GM23338 (cell line): ENCODE measurements around the gene SPECC1. TPM values are rescaled to one million over a fixed set of nuclear protein-coding genes. Genes with fewer than 3 reads are reported as not detected.

Experiments
- ATAC-seq: fragments of 200-7000 bp; cut with Tn5 transposase; 3 replicates; pipeline ENCODE4 v1.9.1; 2020
- DNase-seq: peaks from one replicate; pipeline ENCODE4 v3.0.0-alpha.2; 2015; ENCODE audit warnings: low spot score
- H2AFZ ChIP-seq: fragments of 200-600 bp; sonication (generic); 2 replicates; pipeline ENCODE4 v1.8.0; 2016; ENCODE audit warnings: antibody characterized with exemption, mild to moderate bottlenecking, moderate library complexity
- H3F3A ChIP-seq: fragments of 200-600 bp; sonication (generic); replicated peaks from 2 replicates; pipeline ENCODE4 v1.8.0; 2017; ENCODE audit warnings: antibody characterized with exemption, mixed run types, low read depth
- H3K27ac ChIP-seq: fragments of 200-600 bp; sonication (generic); 2 replicates; pipeline ENCODE4 v1.6.1; 2016; ENCODE audit warnings: low read depth
- H3K27me3 ChIP-seq: fragments of 200-600 bp; sonication (generic); 2 replicates; pipeline ENCODE4 v1.8.0; 2016; ENCODE audit warnings: mild to moderate bottlenecking, mixed run types, moderate library complexity; ENCODE audit not compliant: insufficient read depth
- H3K36me3 ChIP-seq: fragments of 200-600 bp; sonication (generic); 2 replicates; pipeline ENCODE4 v1.8.0; 2016; ENCODE audit warnings: mild to moderate bottlenecking; ENCODE audit not compliant: insufficient read depth
- H3K4me1 ChIP-seq: fragments of 200-600 bp; sonication (generic); 2 replicates; pipeline ENCODE4 v1.8.0; 2016; ENCODE audit warnings: mild to moderate bottlenecking, moderate library complexity; ENCODE audit not compliant: insufficient read depth
- H3K4me2 ChIP-seq: fragments of 200-600 bp; sonication (generic); 2 replicates; pipeline ENCODE4 v1.7.1; 2017; ENCODE audit warnings: mixed run types
- H3K4me3 ChIP-seq: fragments of 200-600 bp; sonication (generic); 2 replicates; pipeline ENCODE4 v1.6.1; 2016; ENCODE audit warnings: mixed run types
- H3K79me2 ChIP-seq: fragments of 200-600 bp; sonication (generic); replicated peaks from 2 replicates; pipeline ENCODE4 v1.8.0; 2017; ENCODE audit warnings: mild to moderate bottlenecking; ENCODE audit not compliant: insufficient read depth
- H3K9me2 ChIP-seq: fragments of 200-600 bp; sonication (generic); 2 replicates; pipeline ENCODE4 v1.8.0; 2017; ENCODE audit not compliant: insufficient read depth
- H4K20me1 ChIP-seq: fragments of 200-600 bp; sonication (generic); replicated peaks from 2 replicates; pipeline ENCODE4 v1.8.0; 2017; ENCODE audit warnings: mild to moderate bottlenecking; ENCODE audit not compliant: insufficient read depth
- H3K27ac Mint-ChIP-seq: 2 replicates; pipeline ENCODE4 v1.8.0; 2020; ENCODE audit warnings: inconsistent platforms, mild to moderate bottlenecking, moderate library complexity, mixed read lengths
- H3K27me3 Mint-ChIP-seq: 3 replicates; pipeline ENCODE4 v1.8.0; 2022; ENCODE audit warnings: low read depth, mild to moderate bottlenecking, moderate library complexity, mixed read lengths, inconsistent platforms; ENCODE audit not compliant: insufficient read depth, poor library complexity
- H3K36me3 Mint-ChIP-seq: 3 replicates; pipeline ENCODE4 v1.8.0; 2021; ENCODE audit warnings: low read depth, mild to moderate bottlenecking, inconsistent platforms, moderate library complexity, mixed read lengths
- H3K4me1 Mint-ChIP-seq: 3 replicates; pipeline ENCODE4 v1.8.0; 2020; ENCODE audit warnings: mild to moderate bottlenecking, inconsistent platforms, mixed read lengths
- H3K4me3 Mint-ChIP-seq: 3 replicates; pipeline ENCODE4 v1.8.0; 2021; ENCODE audit warnings: moderate library complexity, mild to moderate bottlenecking, inconsistent platforms, mixed read lengths
- H3K9me3 Mint-ChIP-seq: 3 replicates; pipeline ENCODE4 v1.8.0; 2020; ENCODE audit warnings: moderate library complexity, mild to moderate bottlenecking, inconsistent platforms, mixed read lengths
- CTCF ChIP-seq, 2 experiments: fragments of 200-600 bp in 1 of 2; sonication (generic) in 1 of 2; conservative IDR thresholded peaks; 2 replicates each; pipeline versions ENCODE4 v1.5.1 to v1.6.1; 2016 to 2017; ENCODE audit warnings: antibody characterized with exemption in 2 of 2, low read depth in 2 of 2, mild to moderate bottlenecking in 2 of 2, moderate library complexity in 1 of 2
- ETS1 ChIP-seq: IDR thresholded peaks from 2 replicates; pipeline ENCODE4 v1.6.1; 2016; ENCODE audit warnings: antibody characterized with exemption
- EZH2 ChIP-seq: fragments of 200-600 bp; sonication (generic); IDR thresholded peaks from one replicate; pipeline ENCODE4 v1.8.0; 2017; ENCODE audit warnings: antibody characterized with exemption, mild to moderate bottlenecking, low read depth; ENCODE audit not compliant: unreplicated experiment
- JUNB ChIP-seq: IDR thresholded peaks from one replicate; pipeline ENCODE4 v1.6.1; 2016; ENCODE audit warnings: antibody characterized with exemption; ENCODE audit not compliant: unreplicated experiment
- REST ChIP-seq: IDR thresholded peaks from one replicate; pipeline ENCODE4 v1.6.1; 2018; ENCODE audit warnings: antibody characterized with exemption; ENCODE audit not compliant: unreplicated experiment
- ZNF114 ChIP-seq: fragments of 250-450 bp; sonication (Bioruptor Pico); IDR thresholded peaks from 2 replicates; pipeline ENCODE4 v1.5.0; 2020; ENCODE audit warnings: mild to moderate bottlenecking, moderate library complexity
- polyA plus RNA-seq: library from polyadenylated mRNA; unstranded; fragments of >200 nt; fragmentation: Nextera tagmentation; extraction: Ambion mirVana; gene quantifications from 2 replicates; pipeline ENCODE4 v1.2.1, GENCODE V29; 2016
- total RNA-seq: library from RNA; depleted of rRNA; stranded (reverse); fragments of >200 nt; shearing (Covaris generic); gene quantifications from 2 replicates; pipeline ENCODE4 v1.2.3, GENCODE V29; 2014

SPECC1 gene
- total and polyA plus RNA-seq, 2 experiments from 2014 or later = 42.6 to 101 TPM

- Histone ChIP-seq H3K27ac (no peak overlapping the region), H4K20me1 (no peaks in the 10 kb centered on the region; the same call in 1 of the 2 replicates), H3K4me3 (no peak overlapping the region), H3K4me2 (no peak overlapping the region), H3K36me3 (peaks cover 23% of the 10 kb centered on the region), H3F3A (no peaks in the 10 kb centered on the region), H2AFZ (no peak overlapping the region), H3K9me2 (no peaks in the 10 kb centered on the region), H3K79me2 (no peaks in the 10 kb centered on the region), H3K4me1 (no peaks in the 10 kb centered on the region), H3K27me3 (no peaks in the 10 kb centered on the region)
- DNase-seq (no peak), ATAC-seq (no peak)
- no peak overlapping the region for H3K27ac Mint-ChIP-seq
- no peaks in the 10 kb centered on the region for H3K4me1 Mint-ChIP-seq
- no peak for TF ChIP-seq EZH2
- TF ChIP-seq ZNF114 (CRISPR knock-in tag) = no peak
- no peak for TF ChIP-seq JUNB
- no peak for TF ChIP-seq CTCF (conservative IDR thresholded peaks at IDR 0.05; ENCODE audit: low read depth in 2 of 2)
- no peak for TF ChIP-seq REST
- no peak overlapping the region for H3K4me3 Mint-ChIP-seq
- H3K36me3 Mint-ChIP-seq = peaks cover 52% of the 10 kb centered on the region
- peaks cover 19% of the 10 kb centered on the region for H3K9me3 Mint-ChIP-seq
- peaks cover 3% of the 10 kb centered on the region for H3K27me3 Mint-ChIP-seq
These were observed 301.3 kb downstream of the SPECC1 start for GRCh38 chr17:20310481-20310880.

GRCh38 chr17:20313306-20313705 is 304.1 kb downstream of the SPECC1 start:
- no peak overlapping the region for H3K4me3 Mint-ChIP-seq
- no peaks in the 10 kb centered on the region for H3F3A ChIP-seq
- ATAC-seq = no peak
- DNase-seq = no peak
- no peaks in the 10 kb centered on the region for H3K79me2 ChIP-seq
- no peak overlapping the region for H3K27ac ChIP-seq
- no peak for TF ChIP-seq JUNB
- TF ChIP-seq EZH2 = no peak
- TF ChIP-seq ETS1 = no peak
- TF ChIP-seq REST = no peak
- no peak overlapping the region for H2AFZ ChIP-seq
- no peaks in the 10 kb centered on the region for H3K4me1 ChIP-seq
- H3K36me3 ChIP-seq = 0 out of 2 replicates have a peak, but pooled peaks cover 2% of the 10 kb centered on the region
- H4K20me1 ChIP-seq = no peaks in the 10 kb centered on the region; the same call in 1 of the 2 replicates
- H3K4me2 ChIP-seq = no peak overlapping the region
- H3K9me3 Mint-ChIP-seq = no peaks in the 10 kb centered on the region; the same call in 2 of the 3 replicates
- H3K36me3 Mint-ChIP-seq = peaks cover 24% of the 10 kb centered on the region
- H3K4me3 ChIP-seq = no peak overlapping the region
- no peaks in the 10 kb centered on the region for H3K27me3 ChIP-seq
- H3K27ac Mint-ChIP-seq = no peak overlapping the region
- peaks cover 2% of the 10 kb centered on the region; the same call in 1 of the 3 replicates for H3K4me1 Mint-ChIP-seq
- no peaks in the 10 kb centered on the region for H3K9me2 ChIP-seq
- peaks cover 5% of the 10 kb centered on the region for H3K27me3 Mint-ChIP-seq
